Jurkat, Clone E6-1 (cell line): ENCODE measurements around the gene TMEFF2.

Experiments used
- DNase-seq: peaks from one replicate; pipeline ENCODE4 v3.0.0-alpha.2; 2011; ENCODE audit warnings: low read depth, low spot score
- H3K4me3 ChIP-seq: 2 replicates; pipeline ENCODE4 v1.5.1; 2011; ENCODE audit warnings: mild to moderate bottlenecking, low read length, control low read depth, moderate library complexity

The TMEFF2 gene

DNA sequence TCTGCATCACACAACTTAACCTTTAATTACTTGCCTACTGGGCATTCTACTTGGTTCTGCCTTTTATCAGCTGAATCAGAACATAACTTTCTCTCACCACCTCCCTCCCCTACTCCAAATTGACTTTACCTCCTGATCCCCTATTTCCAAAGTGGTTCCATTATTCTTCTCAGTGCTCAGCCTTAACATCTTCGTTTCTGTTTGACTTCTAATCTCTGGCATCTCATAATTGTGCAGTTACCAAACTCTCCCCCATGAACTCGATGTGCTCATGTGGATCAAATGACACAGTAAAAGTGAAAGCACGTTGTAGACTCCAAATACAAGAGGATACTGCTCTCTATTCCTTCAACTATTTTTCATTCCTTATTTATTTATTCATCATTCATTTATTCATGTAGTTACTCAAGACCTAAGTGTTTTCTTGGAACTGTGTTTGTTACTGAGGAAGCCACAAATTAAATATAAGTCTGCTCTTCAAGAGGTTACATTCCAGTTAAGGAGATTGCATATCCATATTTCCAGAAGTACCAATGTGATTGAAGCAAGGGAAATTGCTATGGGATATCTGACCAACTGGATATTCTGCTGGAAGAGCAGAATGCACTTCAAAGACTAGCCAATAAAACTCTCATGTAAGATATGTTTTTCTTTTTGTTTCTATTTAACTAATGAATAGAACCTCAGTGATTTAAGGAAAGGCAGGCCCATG, 158.8 kb downstream of the TMEFF2 start:
- no peak overlapping the region for H3K4me3 ChIP-seq
- DNase-seq: no peak

DNA sequence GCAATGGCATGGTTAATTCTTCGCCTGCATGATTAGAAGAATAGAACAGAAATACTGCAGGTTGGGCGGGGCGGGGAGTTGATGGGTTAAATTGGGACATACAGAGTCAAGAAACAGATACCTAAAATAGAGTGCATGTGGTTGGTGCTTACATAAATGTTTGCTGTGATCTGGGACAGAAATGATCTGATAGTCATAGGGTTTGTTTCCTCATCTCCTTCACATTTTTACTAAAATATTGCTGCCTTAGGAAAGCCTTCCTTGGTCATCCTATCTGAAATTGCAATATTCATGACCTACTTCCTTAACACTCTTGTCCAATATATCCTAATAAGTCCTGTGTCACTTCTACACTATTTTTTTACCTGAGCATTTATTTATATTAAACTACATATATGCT, 163.9 kb downstream of the TMEFF2 start:
- H3K4me3 ChIP-seq: no peak overlapping the region

DNA sequence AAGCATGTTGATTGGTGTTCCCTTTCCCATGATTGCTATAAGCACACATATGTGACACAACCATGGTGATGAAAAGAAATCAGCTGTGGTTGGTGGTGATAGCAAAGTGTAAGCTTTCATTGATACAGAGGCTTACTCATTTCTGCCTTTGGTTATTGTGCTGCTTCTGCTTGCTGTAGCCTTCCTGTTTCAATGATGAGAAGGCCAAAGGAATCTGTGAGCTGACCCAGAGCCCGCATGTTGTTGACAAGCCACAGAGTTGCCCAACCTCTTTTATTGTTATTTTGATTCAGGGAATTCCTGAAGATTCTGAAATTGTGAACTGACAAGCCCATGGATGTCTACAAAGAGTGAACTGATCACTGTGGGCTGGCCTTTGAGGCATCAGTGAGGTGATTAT, 164.4 kb downstream of the TMEFF2 start:
- DNase-seq: no peak
- no peak overlapping the region for H3K4me3 ChIP-seq

More for the DNA sequence above, 163.9 kb downstream of the TMEFF2 start:
- no peak for DNase-seq

DNA sequence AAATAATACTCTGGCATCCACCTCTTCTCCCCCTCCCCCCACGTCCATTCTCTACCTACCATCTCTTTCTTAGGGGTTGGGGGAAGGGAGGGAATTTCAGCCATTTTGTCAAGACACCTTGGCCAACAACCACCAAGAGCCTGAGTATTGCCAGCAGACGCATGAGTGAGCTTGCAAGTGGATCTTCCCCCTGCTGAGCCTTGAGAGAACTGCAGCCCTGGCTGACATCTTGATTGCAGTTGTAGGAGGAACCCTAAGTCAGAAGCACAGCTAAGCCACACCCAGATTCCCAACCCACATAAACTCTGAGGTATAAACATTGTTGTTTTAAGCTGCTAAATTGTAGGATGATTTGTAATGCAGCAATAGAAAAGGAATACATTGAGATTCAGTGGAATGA, 165.6 kb downstream of the TMEFF2 start:
- H3K4me3 ChIP-seq: no peak overlapping the region
- peak; percentile 55 for DNase-seq

DNA sequence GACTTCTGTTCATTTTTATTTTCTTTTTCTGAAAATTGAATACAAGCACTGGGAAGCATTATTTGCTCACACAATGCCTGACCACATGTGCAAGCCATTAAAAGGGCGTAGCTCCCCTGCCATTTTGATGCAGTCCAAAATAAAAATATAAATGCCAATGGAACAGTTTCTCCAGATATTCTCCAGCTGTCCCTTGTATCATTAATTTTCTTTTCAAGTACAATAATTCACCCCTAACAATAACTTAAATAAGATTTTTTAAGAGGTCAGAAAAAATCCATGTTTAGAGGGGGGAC, 168.0 kb downstream of the TMEFF2 start:
- DNase-seq: no peak
- no peak overlapping the region for H3K4me3 ChIP-seq

DNA sequence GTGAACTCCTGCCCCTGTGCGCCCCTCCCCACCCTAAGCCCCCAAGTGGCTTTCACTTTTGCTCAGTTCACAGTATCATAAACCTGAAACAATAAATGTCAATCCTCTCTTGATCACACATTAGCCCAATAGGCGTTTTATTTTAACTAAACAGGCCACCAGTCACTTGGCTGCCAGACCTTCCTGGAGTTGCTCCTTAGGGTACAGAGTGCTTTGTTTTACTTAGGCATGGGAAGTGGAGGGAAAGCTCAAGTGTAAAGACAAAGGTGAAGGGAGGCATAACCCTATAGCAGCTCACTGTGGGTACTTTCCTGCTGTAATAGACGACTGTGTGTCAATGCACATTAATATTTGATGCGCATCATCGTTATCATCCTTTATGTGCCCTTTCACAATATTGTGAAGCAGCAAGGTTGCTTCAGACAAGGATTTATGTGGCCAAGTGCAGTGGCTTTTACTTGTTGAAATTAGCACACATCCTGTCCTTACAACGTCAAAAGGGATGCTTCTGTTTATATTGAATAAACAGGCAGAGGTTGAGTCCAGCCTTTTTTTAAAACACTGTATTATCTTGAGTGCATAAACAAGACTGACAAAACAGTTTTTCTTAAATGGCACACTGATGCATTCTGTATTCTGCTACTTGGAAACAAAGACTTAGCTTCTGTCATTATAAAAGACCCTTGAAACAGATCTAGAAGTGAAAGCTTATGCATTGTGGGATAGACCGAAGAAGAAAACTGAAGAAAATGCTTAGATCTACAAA, 168.5 kb downstream of the TMEFF2 start:
- H3K4me3 ChIP-seq: no peak overlapping the region
- no peak for DNase-seq

DNA sequence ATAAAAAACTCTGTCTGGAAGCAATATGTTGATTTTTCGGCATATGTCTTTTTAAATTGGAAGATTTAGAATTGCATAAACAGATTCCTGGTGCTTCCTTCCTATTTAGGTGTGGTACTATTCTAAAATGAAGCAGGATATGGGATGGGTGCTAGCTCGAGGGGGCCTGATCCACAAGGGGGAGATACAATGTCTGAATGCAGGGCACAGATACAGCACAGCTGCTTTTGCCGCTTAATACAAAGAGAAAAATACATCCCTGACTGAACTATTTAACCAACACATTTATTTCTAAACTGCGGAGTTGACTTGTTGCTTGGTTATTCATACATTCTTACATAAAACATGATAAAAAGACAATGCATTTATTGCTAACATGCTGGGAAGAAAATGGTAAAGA, 169.1 kb downstream of the TMEFF2 start:
- DNase-seq: no peak
- H3K4me3 ChIP-seq: no peak overlapping the region

DNA sequence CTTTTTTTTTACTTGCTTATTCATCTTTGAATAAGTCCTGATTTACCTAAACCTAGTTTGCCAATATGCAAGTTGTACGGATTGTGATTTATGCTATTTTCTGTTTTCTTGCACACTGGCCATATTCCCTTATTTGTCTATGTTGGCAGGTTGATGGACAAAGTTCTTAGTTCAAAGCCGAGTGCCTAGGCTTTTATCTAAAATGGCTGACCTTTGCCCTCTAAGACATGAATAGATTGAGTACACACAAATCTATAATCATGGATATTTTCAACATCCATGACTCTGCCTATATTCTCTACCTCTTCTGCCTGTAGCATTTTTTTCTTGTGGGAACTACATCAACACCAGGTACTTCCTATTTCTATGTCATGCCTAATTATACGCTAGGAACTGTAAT, 171.7 kb downstream of the TMEFF2 start:
- DNase-seq: no peak
- no peak overlapping the region for H3K4me3 ChIP-seq

DNA sequence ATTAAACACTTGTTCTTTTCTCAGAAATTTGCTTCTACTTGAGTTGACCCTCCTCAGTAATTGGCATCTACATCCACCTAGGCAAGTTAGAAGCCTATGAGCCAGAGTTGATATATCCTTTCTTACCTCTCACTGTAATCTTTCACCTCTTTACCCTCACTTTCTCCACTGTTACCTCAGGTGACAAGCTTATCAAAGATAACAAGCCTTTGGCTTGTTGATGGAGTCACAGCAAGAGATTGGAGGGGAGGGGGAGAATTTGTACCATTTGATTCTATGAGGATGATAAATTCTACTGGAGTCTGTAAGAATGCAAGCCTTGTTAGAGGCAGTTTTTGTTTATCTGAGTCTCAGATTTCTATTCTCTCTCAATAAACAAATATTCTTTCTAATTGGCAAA, 176.9 kb downstream of the TMEFF2 start:
- no peak for DNase-seq
- no peak overlapping the region for H3K4me3 ChIP-seq

DNA sequence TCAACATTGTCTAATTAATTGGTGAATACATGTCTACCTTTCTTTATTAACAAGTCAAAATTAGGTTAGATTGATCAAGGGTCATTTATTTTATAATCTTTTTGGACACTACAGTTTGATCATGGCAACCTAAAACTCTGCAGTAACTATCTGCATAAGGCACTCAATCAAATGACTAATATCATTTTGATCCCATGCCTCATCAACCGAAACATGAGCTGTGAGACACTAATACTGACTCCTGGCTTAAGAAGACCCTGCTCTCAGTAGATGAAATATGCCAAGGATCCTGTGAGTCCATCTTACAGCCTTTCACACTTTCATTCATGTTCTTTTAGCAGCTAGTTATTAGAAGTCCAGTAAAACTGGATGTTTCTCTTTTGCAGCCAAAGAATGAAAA, 178.5 kb downstream of the TMEFF2 start:
- H3K4me3 ChIP-seq: no peak overlapping the region
- no peak for DNase-seq

DNA sequence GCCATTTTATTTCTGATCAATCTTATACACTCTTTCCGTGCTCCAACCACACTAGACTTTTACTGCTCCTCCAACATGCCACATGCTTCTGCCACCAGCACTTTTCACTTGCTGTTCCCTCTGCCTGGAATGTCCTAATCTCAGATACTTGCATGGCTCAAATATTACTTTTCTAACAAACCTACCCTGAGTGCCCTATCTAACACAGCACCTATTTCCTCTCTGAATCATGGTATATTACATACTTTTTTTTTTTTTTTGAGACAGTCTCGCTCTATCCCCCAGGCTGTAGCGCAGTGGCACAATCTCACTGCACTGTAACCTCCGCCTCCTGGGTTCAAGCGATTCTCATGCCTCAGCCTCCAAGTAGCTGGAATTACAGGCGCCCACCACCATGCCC, 181.5 kb downstream of the TMEFF2 start:
- H3K4me3 ChIP-seq: no peak overlapping the region
- DNase-seq: no peak

DNA sequence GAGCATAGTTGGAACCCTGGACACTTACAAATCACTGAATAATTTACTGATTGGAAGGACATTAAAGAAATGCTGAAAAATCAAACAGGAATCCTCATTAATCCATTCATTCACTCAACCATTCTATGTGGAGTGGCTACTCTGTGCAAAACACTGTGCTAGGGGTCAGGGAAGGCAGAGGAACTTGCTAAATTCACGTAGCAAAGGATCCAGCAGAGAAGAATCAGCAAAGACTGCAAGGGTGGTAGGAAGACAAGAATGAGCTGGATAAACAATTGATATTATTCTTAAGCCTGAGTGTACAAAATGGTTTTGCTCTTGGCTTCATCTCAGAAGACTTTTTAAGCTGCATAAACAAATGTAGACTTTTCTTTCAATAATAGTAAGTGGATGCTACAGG, 183.5 kb downstream of the TMEFF2 start:
- H3K4me3 ChIP-seq: no peak overlapping the region

DNA sequence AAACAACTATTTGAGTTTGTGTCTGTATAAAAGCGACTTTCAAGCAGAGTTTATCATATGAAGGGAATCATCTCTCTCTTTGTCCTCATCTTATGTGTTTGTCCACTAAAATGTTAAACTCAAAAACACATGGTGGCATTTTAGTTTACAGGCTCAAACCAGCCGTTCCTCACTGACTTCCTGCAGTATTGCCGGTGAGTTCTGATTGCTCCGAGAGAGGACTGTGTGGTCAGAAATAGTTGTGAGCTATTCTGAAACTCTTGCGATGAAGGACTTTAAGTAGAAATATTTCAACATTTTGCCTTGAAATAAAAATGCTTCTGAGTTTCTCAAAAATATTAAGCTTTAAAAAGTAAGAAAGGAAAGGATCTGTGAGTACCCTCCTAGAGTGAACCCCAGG, 184.7 kb downstream of the TMEFF2 start:
- no peak for DNase-seq
- H3K4me3 ChIP-seq: no peak overlapping the region

More for the DNA sequence above, 183.5 kb downstream of the TMEFF2 start:
- DNase-seq: no peak

DNA sequence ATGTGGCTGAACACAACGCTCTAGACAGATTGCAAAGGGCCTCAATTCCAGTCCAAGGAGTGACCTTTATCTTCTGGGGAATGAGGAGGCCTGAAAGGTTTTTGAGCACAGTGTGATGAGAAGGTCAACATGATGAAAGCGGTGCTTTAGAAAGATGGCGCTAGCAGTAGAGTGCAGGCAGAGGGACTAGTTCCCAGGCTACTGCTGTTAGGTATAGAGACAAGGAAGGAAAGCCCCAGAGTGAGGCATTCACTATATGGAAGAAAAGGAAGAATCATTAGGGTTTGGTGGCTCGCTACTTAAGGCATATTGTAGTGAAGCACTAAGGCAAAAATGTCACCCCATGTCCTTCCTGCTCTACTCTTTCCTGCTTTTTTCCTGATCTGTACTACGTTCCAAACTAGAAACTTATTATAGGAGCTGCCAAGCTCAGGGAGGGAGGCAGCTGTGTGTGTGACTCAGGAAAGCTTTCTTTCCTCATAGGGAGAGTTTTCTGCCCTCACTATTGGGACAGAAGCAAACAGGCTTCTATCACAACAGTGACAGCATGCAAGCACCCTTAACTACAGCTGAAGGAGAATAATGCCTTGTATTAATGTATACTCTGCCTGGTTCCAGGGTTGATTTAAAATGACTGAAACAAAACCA, 187.0 kb downstream of the TMEFF2 start:
- H3K4me3 ChIP-seq: no peak overlapping the region
- no peak for DNase-seq

DNA sequence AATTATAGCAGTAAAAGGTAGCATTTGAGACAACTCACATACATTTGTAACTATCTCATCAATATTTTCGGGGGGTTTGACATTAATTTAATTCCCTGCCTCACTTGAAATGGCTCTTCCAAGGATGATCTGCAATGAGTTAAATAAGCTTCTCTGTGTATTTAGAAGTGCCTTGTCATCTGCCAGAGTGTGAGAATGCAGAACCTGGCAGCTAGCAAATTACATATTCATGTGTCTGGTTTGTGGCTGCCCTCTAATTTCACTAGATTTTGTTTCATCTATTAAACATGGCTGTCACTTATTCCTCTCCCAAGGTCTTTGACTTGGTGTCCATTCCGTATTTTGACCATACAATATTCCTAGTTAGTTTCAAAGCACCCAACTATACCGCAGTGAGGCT, 189.5 kb downstream of the TMEFF2 start:
- H3K4me3 ChIP-seq: no peak overlapping the region

DNA sequence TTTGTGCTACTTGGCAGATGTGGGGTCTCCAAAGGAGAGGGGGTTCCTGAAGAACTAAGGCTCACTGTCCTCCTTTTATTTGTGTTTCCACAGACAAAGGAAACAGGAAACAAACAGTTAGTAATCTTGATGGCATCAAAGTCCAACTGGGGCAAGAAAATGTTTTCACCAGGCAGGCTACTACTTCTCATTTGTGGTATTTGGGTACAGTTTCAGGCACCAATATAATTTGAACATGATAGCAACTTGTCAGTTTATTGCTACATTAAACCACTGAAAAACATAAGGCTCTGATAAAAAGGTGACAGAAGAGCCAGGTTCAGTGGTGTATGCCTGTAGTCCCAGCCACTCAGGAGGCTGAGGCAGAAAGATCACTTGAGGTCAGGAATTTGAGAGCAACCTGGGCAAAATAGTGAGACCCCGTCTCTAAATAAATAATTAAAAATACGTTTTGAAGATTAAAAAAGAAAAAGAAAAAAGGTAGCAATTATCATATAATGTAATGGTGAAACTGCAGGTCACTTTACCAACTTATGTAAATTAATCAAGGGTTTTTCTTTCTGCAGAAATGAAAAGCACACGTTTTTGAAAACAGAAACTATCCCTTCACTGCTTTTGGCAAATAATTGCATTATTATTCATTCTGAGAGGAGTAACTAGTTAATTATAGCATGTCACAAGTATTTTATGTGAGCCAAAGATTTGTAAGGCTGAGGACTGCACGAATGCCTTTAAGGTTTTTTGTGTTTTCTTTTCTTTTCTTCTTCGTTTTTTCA, 190.4 kb downstream of the TMEFF2 start:
- DNase-seq: no peak
- no peak overlapping the region for H3K4me3 ChIP-seq

More for the DNA sequence above, 189.5 kb downstream of the TMEFF2 start:
- DNase-seq: no peak

DNA sequence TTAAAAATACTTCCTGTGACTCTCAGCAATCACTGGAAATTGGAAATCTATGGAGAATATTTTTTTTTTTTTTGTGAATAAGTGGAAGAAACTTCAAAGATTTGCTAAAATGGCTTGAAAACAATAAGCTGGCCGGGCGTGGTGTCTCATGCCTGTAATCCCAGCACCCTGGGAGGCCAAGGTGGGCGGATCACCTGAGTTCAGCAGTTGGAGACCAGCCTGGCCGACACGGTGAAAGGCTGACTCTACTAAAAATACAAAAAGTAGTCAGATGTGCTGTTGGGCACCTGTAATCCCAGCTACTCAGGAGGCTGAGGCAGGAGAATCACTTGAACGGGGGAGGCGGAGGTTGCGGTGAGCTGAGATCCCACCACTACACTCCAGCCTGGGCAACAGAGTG, 192.3 kb downstream of the TMEFF2 start:
- DNase-seq: no peak
- no peak overlapping the region for H3K4me3 ChIP-seq

DNA sequence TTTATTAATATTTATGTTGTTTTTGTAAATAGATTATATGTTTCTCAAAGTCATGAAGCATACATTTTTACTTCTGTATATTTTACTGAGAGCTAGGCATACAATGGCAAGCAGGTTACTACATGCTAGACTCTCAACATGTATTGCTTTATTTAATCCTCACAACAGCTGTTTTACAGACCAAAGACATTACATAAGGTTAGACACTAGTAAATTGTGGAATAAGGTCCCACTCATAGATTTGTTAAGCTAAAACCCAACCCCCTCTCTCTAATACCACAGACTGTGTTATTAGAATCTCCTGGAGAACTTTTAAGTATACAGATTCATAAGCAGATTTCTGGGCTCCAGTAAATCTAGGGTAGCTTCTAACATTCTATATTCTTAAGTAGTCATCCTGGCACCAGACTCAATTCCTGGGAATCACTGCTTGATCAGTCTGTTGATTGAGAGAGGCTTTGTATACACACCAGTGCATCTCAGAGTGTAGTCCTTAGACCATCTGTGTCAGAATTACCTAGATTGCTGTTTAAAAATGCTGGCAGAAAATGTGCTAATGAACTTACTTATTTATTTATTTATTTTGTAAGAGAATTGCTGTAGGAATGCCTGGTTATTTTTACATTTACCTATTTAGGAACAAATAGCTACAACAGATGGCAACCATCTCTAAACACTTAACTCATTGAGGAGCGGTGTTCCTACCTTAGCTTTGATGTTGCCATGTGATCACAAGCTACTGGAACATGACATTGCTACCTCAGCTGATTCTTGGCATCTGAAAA, 194.3 kb downstream of the TMEFF2 start:
- no peak for DNase-seq
- no peak overlapping the region for H3K4me3 ChIP-seq
